SK-N-SH (cell line): ENCODE measurements around the gene SORBS1.

Source experiments
- CTCF ChIP-seq: fragments of 200-600 bp; sonication (generic); IDR thresholded peaks from 2 replicates; pipeline ENCODE4 v1.6.1; 2017; ENCODE audit warnings: antibody characterized with exemption, mild to moderate bottlenecking, moderate library complexity
- EZH2phosphoT487 ChIP-seq: fragments of 200-600 bp; sonication (generic); IDR thresholded peaks from 2 replicates; pipeline ENCODE4 v1.6.1; 2017; ENCODE audit warnings: low read depth, mixed run types, mild to moderate bottlenecking, antibody characterized with exemption, moderate library complexity, borderline replicate concordance
- GABPA ChIP-seq: IDR thresholded peaks from 2 replicates; pipeline ENCODE4 v1.4.0; 2012; ENCODE audit warnings: low read depth, mild to moderate bottlenecking
- RAD21 ChIP-seq: IDR thresholded peaks from 2 replicates; pipeline ENCODE4 v1.6.1; 2012; ENCODE audit warnings: mild to moderate bottlenecking, low read length
- RCOR1 ChIP-seq: fragments of 150-350 bp; IDR thresholded peaks from 2 replicates; pipeline ENCODE4 v1.6.1; 2017; ENCODE audit warnings: antibody characterized with exemption, low read length
- RXRA ChIP-seq: IDR thresholded peaks from 2 replicates; pipeline ENCODE4 v1.4.0; 2012; ENCODE audit warnings: low read depth, mild to moderate bottlenecking, borderline replicate concordance
- SMC3 ChIP-seq: IDR thresholded peaks from 2 replicates; pipeline ENCODE4 v1.6.1; 2012; ENCODE audit warnings: low read depth, low read length, improper control_type of control experiment
- TAF1 ChIP-seq: IDR thresholded peaks from 2 replicates; pipeline ENCODE4 v1.6.1; 2012; ENCODE audit warnings: low read depth, mild to moderate bottlenecking, low read length, moderate library complexity, borderline replicate concordance
- TEAD4 ChIP-seq: IDR thresholded peaks from 2 replicates; pipeline ENCODE4 v1.4.0; 2012; ENCODE audit warnings: mild to moderate bottlenecking, borderline replicate concordance; ENCODE audit not compliant: insufficient read depth
- YY1 ChIP-seq: IDR thresholded peaks from 2 replicates; pipeline ENCODE4 v1.4.0; 2012; ENCODE audit warnings: low read depth, mild to moderate bottlenecking

DNA sequence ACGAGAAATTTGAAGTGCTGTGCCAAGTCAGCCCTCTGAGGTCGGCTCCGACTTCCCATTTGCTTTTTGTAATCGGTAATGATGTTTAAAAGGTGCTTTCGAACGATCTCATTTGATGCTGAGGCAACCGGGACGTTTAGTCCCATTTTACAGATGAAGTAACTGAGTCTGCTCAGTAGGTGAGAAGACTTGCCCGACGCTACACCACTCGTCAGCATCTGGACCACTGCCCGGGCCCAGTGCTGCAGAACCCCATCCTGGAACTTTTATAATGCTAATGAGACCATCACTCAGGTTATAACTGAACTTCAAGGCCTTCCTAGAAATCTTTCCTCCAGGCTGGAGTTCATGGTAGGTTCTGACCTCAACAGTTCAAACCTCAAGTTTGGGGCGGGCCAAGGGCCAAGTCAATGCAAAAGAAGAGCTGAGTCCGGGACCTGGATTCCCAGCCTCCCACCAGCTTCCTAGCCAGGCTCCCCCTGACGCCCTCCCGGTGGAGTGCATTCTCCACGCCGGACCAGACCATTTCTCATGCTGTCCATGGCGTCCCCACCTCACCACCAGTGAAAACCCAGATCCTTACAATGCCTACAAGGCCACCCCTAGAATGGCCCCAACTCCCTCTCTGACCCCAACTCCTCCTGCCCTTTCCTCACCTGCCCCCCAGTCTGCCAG lies 269.7 kb downstream of the SORBS1 start:
- TF ChIP-seq RCOR1: 0 out of 2 replicates have a peak, but pooled peaks have one; percentile 14
- TF ChIP-seq EZH2phosphoT487: no peak
- no peak for TF ChIP-seq RAD21
- no peak for TF ChIP-seq CTCF
- TF ChIP-seq TAF1: no peak
- TF ChIP-seq TEAD4: no peak
- TF ChIP-seq RXRA: no peak
- no peak for TF ChIP-seq YY1
- no peak for TF ChIP-seq GABPA
- TF ChIP-seq SMC3: no peak
